Stimulated activated CD8-positive, alpha-beta memory T cell treated with anti-CD3 and anti-CD28 coated beads, Interleukin-15, amount 100 ng/mL, for 4 hours (primary cell): Measurements from ENCODE around the gene PLCXD3.
"Not testable (repeated sequence)": the region's sequence is repeated elsewhere in the genome, so short reads cannot be mapped to it uniquely, and the experiment has no call there.

Source experiments
- DNase-seq, 2 donors: peaks; one replicate each; pipeline ENCODE4 v3.0.0-alpha.2; 2020; ENCODE audit warnings: low read depth in 2 of 2

PLCXD3 gene

GRCh38 chr5:41510176-41510831 is at the start of gene PLCXD3:
PLCXD3 (minus strand) TSS chr5:41510601; CDS start chr5:41510526, 75 bp downstream.
- no peak for DNase-seq

- no peak for DNase-seq
These were observed 48.8 kb upstream of the PLCXD3 start for GRCh38 chr5:41559184-41559583.

GRCh38 chr5:41558295-41558694 is 47.9 kb upstream of the PLCXD3 start:
- no peak for DNase-seq

DNA sequence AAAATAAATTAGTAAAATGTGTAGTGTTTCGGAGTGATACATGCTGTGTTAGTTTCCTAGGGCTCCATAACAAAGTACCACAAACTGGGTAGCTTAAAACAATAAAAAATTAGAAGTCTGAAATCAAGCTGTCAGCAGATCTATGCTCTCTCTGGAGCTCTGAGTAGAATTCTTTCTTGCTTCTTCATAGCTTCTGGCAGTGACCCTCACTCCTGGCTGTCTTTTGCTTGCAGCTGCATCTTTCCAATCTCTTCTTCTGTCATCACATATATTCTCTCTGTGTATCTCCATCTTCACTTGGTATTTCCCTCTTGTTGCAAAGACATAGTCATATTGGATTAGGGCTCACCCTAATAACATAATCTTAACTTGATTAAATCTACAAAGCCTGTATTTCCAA is 37.6 kb upstream of the PLCXD3 start:
- no peak for DNase-seq

DNA sequence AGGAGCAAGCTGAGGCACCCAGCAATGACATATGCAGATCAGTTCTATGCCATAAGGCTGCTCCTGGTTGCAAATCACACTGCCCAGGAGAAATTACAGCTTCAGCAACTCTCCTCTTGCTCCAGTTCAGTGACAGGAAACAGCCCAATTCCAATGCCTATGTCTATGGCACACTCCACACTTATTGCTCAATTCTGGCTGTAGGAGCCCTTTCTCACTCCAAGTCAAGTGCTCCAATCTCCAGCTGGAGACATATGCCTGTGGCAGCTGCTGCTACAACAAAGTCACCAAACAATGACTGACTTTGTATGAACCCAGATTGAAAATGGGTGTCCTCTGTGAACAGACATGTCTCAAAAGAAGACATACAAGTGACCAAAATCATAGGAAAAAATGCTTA is 31.8 kb upstream of the PLCXD3 start:
- DNase-seq, result no peak

GRCh38 chr5:41539454-41539853 is 29.1 kb upstream of the PLCXD3 start:
- DNase-seq, result no peak

- DNase-seq, result no peak
These were observed 27.2 kb upstream of the PLCXD3 start for GRCh38 chr5:41537581-41537980.

DNA sequence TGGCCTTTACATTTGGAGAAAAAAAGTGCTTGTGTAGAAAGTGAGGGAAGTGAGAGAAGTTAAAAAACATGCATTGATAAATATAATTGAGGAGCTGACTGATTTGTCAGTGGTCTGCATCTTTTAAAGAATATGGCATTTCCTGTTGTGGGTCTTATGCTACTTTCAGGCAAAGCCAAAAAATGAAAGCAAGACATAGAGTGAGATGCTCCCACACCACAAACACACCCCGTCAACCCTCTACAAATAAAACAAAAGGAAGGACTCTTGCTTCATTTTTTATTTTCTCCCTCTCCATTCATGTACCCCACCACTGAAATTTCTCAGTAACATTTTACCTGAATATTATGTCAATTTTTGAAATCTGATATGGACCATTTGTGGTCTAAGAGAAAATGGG is 22.1 kb upstream of the PLCXD3 start:
- no peak for DNase-seq

DNA sequence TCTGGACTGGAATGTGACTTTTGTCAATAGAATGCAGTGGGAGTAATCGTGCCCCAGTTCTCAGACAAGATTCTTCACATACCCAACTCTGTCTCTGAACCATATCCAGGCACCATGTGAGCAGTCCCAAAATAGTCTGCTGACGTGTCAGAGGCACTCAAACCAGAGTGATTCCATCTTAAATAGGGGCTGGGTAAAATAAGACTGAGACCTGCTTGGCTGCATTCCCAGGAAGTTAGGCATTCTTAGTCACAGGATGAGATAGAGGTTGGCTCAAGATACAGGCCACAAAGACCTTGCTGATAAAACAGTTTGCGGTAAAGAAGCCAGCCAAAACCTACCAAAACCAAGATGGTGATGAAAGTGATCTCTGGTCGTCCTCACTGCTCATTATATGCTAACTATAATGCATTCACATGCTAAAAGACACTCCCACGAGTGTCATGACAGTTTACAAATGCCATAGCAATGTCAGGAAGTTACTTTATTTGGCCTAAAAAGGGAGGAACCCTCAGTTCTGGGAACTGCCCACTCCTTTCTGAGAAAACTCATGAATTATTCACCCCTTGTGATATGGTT is 16.9 kb upstream of the PLCXD3 start:
- DNase-seq, result no peak

GRCh38 chr5:41526699-41527098 is 16.3 kb upstream of the PLCXD3 start:
- no peak for DNase-seq

DNA sequence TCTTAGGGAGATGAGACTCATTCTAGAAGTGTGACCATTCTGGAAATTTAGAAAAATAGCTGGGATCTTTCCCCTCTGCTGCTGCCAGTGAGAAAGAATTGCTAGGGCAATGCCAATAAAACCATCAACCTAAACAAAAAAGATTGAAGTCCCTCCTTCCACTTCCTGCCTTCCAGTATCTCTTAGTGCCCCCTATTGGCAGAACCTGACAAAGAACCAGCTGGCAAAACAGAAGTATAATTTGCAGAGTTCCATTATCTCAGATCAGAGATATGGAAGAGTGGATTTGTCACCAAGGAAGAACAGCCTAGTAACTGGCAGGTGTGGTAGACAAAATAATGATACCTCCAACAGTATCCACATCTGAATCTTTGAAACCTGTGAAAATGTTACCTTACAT is 13.8 kb upstream of the PLCXD3 start:
- no peak for DNase-seq

DNA sequence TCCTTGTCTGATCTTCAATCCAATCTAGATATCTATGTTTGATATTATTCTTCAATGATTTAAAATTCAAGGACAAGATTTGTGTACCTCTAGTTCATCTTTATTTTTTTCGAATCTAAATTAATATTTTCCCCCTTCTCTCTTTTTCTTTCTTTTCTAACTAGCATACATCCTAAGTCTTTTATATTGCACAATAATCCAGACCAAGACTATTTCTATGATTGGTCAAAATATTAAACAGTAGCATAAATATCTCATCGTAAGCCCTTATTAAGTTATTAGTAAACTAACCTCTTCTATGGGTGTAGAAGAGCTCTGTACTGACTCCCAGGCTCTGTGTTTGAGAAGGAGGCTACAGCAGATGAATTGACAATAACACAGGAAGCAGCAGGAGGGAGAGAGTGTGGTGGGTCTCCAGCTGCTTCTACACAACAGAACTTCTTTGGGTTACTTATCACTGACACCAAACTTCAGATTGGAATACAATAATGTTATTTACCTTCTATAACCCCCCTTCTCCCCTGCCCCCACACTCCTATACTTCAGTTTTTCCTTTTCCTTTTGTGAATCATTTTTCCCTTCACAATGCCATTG is 11.9 kb upstream of the PLCXD3 start:
- DNase-seq, result no peak

DNA sequence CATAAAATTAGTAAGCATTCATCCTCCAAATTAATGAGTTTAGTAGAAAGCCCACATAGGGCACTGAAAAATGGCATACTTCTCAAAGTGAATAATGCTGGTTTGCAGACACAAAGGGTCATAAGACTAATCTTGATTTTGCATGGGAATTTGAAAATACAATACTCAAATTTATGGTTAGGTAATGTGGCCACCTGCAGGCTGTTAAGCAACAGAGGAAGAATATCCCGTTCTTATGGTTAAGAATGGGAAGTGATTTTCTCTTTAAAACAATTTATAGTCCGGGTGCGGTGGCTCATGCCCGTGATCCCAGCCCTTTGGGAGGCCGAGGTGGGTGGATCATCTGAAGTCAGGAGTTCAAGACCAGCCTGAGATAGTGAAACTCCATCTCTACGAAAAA is 9.4 kb upstream of the PLCXD3 start:
- DNase-seq, result no peak

GRCh38 chr5:41517909-41518308 is 7.5 kb upstream of the PLCXD3 start:
- no peak for DNase-seq

- no peak for DNase-seq
These were observed 840 bp upstream of the PLCXD3 start for GRCh38 chr5:41511241-41511640.

DNA sequence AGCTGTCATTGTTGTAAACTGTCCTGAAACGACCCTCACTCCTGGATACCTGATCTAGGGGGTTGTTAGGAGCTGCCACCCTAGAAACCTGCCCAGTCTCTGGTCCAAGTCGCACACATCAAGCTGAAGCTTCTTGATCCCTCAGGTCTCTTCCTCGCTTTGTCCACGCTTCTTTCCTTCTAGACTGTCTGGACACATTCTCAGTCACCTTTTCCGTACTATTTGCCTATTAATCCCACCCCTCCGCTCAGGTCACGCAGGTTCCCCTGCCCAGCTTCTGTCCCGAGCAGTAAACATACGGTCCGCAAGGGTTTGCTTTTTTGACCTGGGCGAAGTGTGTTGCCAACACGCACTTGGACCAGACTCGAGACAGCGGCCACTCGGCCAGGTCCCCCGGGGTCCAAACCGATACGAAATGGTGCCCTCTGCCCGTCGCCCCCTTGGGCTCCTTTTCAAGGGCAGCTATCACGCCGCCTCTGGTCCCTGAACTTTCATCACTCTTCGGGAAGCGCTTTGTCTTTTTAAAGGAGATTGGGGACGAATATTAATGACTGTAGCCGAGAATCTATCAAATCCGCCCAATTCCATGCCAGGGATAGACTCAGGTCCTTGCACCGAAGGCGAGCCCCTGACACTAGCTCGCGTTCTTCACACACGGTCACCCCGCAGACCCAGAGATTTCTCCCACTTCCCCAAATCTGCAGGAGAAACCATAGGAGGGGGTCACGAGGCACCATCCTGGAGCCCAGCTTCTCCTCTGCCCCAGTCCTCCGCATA is 814 bp downstream of the PLCXD3 start:
- no peak for DNase-seq

GRCh38 chr5:41508696-41509398 is 1.6 kb downstream of the PLCXD3 start:
- DNase-seq, result no peak

DNA sequence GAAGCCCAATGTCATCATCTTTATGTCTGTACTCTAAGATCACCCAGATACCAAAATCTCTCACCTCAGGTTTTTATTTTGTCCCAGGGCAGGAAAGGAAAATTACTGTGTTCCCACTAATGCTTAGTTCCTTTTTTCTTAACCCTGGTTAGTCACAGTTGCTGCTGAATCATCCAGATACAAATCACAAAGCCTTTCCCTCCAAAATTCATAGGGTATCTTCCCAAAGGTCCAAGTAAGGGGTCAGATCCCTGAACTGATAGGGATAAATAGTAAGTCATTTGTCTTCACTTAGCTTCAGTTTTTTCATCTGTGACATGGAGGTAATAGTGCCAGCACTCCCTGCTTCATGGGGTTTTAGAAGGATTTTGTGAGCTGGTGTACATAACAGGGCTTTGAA is 2.2 kb downstream of the PLCXD3 start:
- DNase-seq, result no peak

DNA sequence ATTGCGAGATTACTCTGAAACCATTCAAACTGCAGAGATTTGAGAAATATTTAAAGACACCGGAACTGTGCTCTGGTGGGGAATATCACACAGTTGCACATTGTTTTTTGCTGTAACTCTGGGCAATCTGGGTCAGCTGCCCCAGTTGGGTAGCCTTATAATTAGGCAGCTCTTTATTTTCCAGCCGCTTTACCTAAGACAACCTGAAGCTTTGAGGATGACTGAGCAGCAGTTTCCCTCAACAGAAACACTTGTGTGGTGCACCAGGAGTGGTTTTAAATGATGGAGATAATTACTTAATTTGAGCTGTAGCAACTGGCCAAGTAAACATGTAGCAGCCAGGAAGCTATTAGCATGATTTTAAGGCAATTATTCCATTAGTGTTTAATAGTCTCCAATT is 2.9 kb downstream of the PLCXD3 start:
- DNase-seq, result no peak

GRCh38 chr5:41503860-41504259 is 6.5 kb downstream of the PLCXD3 start:
- DNase-seq, result no peak

DNA sequence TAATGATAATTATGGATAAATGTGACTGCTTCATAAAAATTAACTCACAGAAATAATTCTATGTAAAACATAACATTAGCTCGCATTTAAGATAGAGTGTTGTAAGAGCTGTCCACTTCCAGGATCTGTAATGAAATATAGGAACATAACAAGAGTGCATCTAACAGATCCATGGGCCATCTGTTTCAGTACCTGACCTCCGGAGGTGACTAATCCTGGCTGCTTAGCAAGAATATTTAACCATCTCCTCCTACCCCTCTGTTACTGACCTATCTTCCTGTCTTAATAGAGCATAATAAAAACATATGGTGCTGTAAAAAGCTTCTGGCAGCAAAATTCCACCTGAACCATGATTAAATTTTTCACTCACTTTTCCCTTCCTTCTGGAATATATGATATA is 7.1 kb downstream of the PLCXD3 start:
- no peak for DNase-seq

DNA sequence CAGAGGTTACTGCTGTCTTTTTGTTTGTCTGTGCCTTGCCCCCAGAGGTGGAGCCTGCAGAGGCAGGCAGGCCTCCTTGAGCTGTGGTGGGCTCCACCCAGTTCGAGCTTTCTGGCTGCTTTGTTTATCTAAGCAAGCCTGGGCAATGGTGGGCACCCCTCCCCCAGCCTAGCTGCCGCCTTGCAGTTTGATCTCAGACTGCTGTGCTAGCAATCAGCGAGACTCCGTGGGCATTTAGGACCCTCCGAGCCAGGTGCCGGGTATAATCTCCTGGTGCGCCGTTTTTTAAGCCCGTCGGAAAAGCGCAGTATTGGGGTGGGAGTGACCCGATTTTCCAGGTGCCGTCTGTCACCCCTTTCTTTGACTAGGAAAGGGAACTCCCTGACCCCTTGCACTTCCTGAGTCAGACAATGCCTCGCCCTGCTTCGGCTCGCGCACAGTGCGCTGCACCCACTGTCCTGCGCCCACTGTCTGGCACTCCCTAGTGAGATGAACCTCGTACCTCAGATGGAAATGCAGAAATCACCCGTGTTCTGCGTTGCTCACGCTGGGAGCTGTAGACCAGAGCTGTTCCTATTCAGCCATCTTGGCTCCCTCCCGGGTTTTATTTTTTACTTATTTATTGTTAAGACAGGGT is 16.8 kb downstream of the PLCXD3 start:
- not testable (repeated sequence) for DNase-seq
